ENCODE results near the gene NPEPL1. TPM values are rescaled to one million over a fixed set of nuclear protein-coding genes. Genes with fewer than 3 reads are reported as not detected.

The NPEPL1 gene
- total and polyA plus RNA-seq, 8 donors: 15.3 to 134 (median 37.8) TPM

GRCh38 chr20:58709013-58709702 is 16.6 kb downstream of the NPEPL1 start:
- 79 to 91% (median 87%) methylated on average over 9 of the region's 9 CpGs for WGBS, 5 donors
- Histone ChIP-seq H3K4me1 (no peaks in the 10 kb centered on the region), H3K36me3 (peaks cover 4 to 78% (median 60%) of the 10 kb centered on the region in 4 donors), H3K9me3 (no peaks in the 10 kb centered on the region), H3K27ac (no peak overlapping the region), H3K27me3 (no peaks in the 10 kb centered on the region), H3K4me3 (no peak overlapping the region)
- no peak for TF ChIP-seq CTCF (IDR thresholded peaks at IDR 0.05)
- TF ChIP-seq POLR2AphosphoS5 (IDR thresholded peaks at IDR 0.05): no peak
- no peak for TF ChIP-seq EP300 (IDR thresholded peaks at IDR 0.05)
- TF ChIP-seq POLR2A (IDR thresholded peaks at IDR 0.05): no peak
- DNase-seq: peak; percentile 1 to 19
- intact Hi-C loops (cut with DNase I; ENCODE audit: low total_unique reads): no loop called here

GRCh38 chr20:58709703-58710039 is 17.1 kb downstream of the NPEPL1 start:
- DNase-seq: peak; percentile 1 to 21
- WGBS, 5 donors: 79 to 98% (median 89%) methylated on average over 4 of the region's 4 CpGs
- Histone ChIP-seq H3K4me1 (no peaks in the 10 kb centered on the region), H3K4me3 (no peak overlapping the region), H3K27ac (no peak overlapping the region), H3K36me3 (peaks cover 2 to 78% (median 59%) of the 10 kb centered on the region in 4 donors), H3K9me3 (no peaks in the 10 kb centered on the region), H3K27me3 (no peaks in the 10 kb centered on the region)
- intact Hi-C loops (cut with DNase I; ENCODE audit: low total_unique reads): no loop called here
- TF ChIP-seq EP300 (IDR thresholded peaks at IDR 0.05) (no peak), POLR2A (IDR thresholded peaks at IDR 0.05) (no peak), POLR2AphosphoS5 (IDR thresholded peaks at IDR 0.05) (no peak), CTCF (IDR thresholded peaks at IDR 0.05) (no peak)

GRCh38 chr20:58710481-58711265 is 18.1 kb downstream of the NPEPL1 start:
- 80 to 93% (median 86%) methylated on average over 14 to 17 of the region's 17 CpGs for WGBS, 5 donors
- DNase-seq: peak in 1 of 2 donors; percentile 8

More at GRCh38 chr20:58710481-58711265, 18.1 kb downstream of the NPEPL1 start:
- no peak overlapping the region for H3K27ac ChIP-seq
- TF ChIP-seq EP300 (IDR thresholded peaks at IDR 0.05) (no peak), CTCF (IDR thresholded peaks at IDR 0.05) (no peak), POLR2A (IDR thresholded peaks at IDR 0.05) (no peak), POLR2AphosphoS5 (IDR thresholded peaks at IDR 0.05) (no peak)
- intact Hi-C loops (cut with DNase I; ENCODE audit: low total_unique reads): no loop called here
- no peak overlapping the region for H3K4me3 ChIP-seq
- H3K27me3 ChIP-seq: no peaks in the 10 kb centered on the region
- no peaks in the 10 kb centered on the region for H3K9me3 ChIP-seq
- H3K36me3 ChIP-seq: peaks cover 2 to 78% (median 58%) of the 10 kb centered on the region in 4 donors
- H3K4me1 ChIP-seq: no peaks in the 10 kb centered on the region
